ENCODE data around the gene SCN1B. TPM values are rescaled to one million over a fixed set of nuclear protein-coding genes. Genes with fewer than 3 reads are reported as not detected.

Gene SCN1B
- polyA plus RNA-seq, 2 of the 4 experiments (the other 2 are of a cell fraction): 11.0 to 11.3 TPM

- ChIA-PET CTCF (interaction anchor here (0.6 to 9.9 kb wide), 14 partner anchors 10 to 273 kb away, joined by 3 to 102 read pairs (median 6); partner anchors contain the start of gene LGI4), POLR2A (no interaction called here)
- TF ChIP-seq ZFP36 (IDR thresholded peaks at IDR 0.05; ENCODE audit: borderline replicate concordance, partially characterized antibody): no peak
- TF ChIP-seq ATOH8 (CRISPR knock-in tag; IDR thresholded peaks at IDR 0.05; ENCODE audit: low read depth): no peak
- no peak for TF ChIP-seq RARB (CRISPR knock-in tag; IDR thresholded peaks at IDR 0.05)
- no peak for TF ChIP-seq FOSB (CRISPR knock-in tag; IDR thresholded peaks at IDR 0.05)
- TF ChIP-seq FOSL2 (IDR thresholded peaks at IDR 0.05): no peak
- TF ChIP-seq FOSL2 (CRISPR knock-in tag; IDR thresholded peaks at IDR 0.05): no peak
- TF ChIP-seq ZSCAN20 (CRISPR knock-in tag; IDR thresholded peaks at IDR 0.05): no peak
- TF ChIP-seq CEBPB (IDR thresholded peaks at IDR 0.05): no peak
- no peak for TF ChIP-seq RCOR1 (IDR thresholded peaks at IDR 0.05; ENCODE audit: low read depth, low read length)
- TF ChIP-seq E2F6 (IDR thresholded peaks at IDR 0.05; ENCODE audit: borderline replicate concordance, low read depth): no peak
- no peak for TF ChIP-seq POLR2AphosphoS2 (conservative IDR thresholded peaks at IDR 0.05; ENCODE audit: low read length)
- TF ChIP-seq MAX (IDR thresholded peaks at IDR 0.05): no peak
- no peak for TF ChIP-seq JUN (IDR thresholded peaks at IDR 0.05)
- TF ChIP-seq EP300 (IDR thresholded peaks at IDR 0.05): no peak
- no peak overlapping the region for H3K27ac ChIP-seq
- no peak overlapping the region for H3K4me3 ChIP-seq
- 59% methylated on average over 16 of the region's 16 CpGs for WGBS (ENCODE audit: missing lambda C conversion rate)
- H3K9me3 ChIP-seq: peaks cover 5% of the 10 kb centered on the region; the same call in 1 of the 3 replicates
- no peak for ATAC-seq
- no peaks in the 10 kb centered on the region for H3K4me1 ChIP-seq
- DNase-seq (ENCODE audit: low read depth in 1 of 2, low spot score in 1 of 2): no peak
- FAIRE-seq: no peak
- H3K4me2 ChIP-seq: no peak overlapping the region
These were observed 50.4 kb downstream of the SCN1B start for GRCh38 chr19:35080613-35081170.

GRCh38 chr19:35081201-35081600 is 50.9 kb downstream of the SCN1B start:
- 71% methylated on average over 6 of the region's 6 CpGs for WGBS (ENCODE audit: missing lambda C conversion rate)
- Histone ChIP-seq H3K4me3 (no peak overlapping the region), H3K4me2 (no peak overlapping the region), H3K27ac (no peak overlapping the region), H3K4me1 (no peaks in the 10 kb centered on the region), H3K9me3 (peaks cover 5% of the 10 kb centered on the region; the same call in 1 of the 3 replicates)
- POLR2A ChIA-PET: no interaction called here
- CTCF ChIA-PET: interaction anchor here (0.6 to 9.9 kb wide), 11 partner anchors 9 to 108 kb away, joined by 3 to 102 read pairs (median 12); partner anchors contain the start of gene LGI4
- no peak for TF ChIP-seq KDM1A (IDR thresholded peaks at IDR 0.05; ENCODE audit: low read depth)
- TF ChIP-seq CBX8 (IDR thresholded peaks at IDR 0.05): no peak
- TF ChIP-seq CBX2 (IDR thresholded peaks at IDR 0.05; ENCODE audit: borderline replicate concordance, low read depth): no peak
- no peak for TF ChIP-seq SREBF2 (IDR thresholded peaks at IDR 0.05)
- TF ChIP-seq ZC3H11A (IDR thresholded peaks at IDR 0.05): no peak
- TF ChIP-seq MAZ (IDR thresholded peaks at IDR 0.05; ENCODE audit: borderline replicate concordance, low read depth, low read length): no peak
- TF ChIP-seq PBX3 (IDR thresholded peaks at IDR 0.05): no peak
- TF ChIP-seq ZSCAN20 (CRISPR knock-in tag; IDR thresholded peaks at IDR 0.05): no peak
- no peak for TF ChIP-seq HMGXB4 (CRISPR knock-in tag; IDR thresholded peaks at IDR 0.05; ENCODE audit: borderline replicate concordance)
- no peak for TF ChIP-seq RNF2 (IDR thresholded peaks at IDR 0.05; ENCODE audit: borderline replicate concordance, low read depth)
- TF ChIP-seq SMC3 (IDR thresholded peaks at IDR 0.05): no peak
- TF ChIP-seq ZFP36 (IDR thresholded peaks at IDR 0.05; ENCODE audit: borderline replicate concordance, partially characterized antibody): no peak
- no peak for DNase-seq (ENCODE audit: low read depth in 1 of 2, low spot score in 1 of 2)
- ATAC-seq: no peak
- no peak for FAIRE-seq
